ENCODE results near the gene SERPINC1.
"Not testable (repeated sequence)": the region's sequence is repeated elsewhere in the genome, so short reads cannot be mapped to it uniquely, and the experiment has no call there.

SERPINC1 gene

DNA sequence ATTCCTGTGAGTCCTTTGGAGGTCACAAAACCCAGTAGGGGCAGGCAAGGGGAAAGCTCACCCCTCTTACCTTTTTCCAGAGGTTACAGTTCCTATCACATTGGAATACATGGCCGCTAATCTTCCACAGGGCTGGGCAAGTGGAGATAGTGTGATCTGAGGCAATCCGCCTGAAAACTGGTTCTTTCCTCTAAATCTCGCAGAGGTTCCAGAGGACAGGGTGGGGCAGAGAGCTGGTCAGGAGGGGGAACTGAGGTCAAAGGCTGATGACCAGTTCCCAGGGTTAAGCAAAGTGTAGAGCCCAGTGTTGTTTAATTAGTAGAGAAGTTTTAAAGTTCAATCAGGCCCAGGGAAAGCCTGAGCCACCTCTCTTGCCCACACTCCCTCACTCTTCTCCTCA lies at the start of gene SERPINC1:
SERPINC1 (minus strand) TSS at position 179 of the 400 bp plus-strand sequence; CDS start at position 111, 68 bp downstream.
- Histone ChIP-seq H3K36me3 (ENCODE audit: insufficient read depth, insufficient read length, low read length) (no peaks in the 10 kb centered on the region), H3K9me3 (ENCODE audit: insufficient read depth, low read length) (no peaks in the 10 kb centered on the region), H3K4me3 (ENCODE audit: insufficient read length, low read depth) (no peak within 1 kb of the TSS), H3K9ac (ENCODE audit: insufficient read length, low read depth) (no peak within 1 kb of the TSS), H3K4me1 (ENCODE audit: insufficient read depth, insufficient read length) (peaks cover 4% of the 10 kb centered on the region), H3K27me3 (ENCODE audit: insufficient read depth, insufficient read length) (no peaks in the 10 kb centered on the region)
- no peak for DNase-seq (ENCODE audit: low read depth, low spot score)
- TF ChIP-seq YY1 (IDR thresholded peaks at IDR 0.05; ENCODE audit: insufficient read depth, insufficient read length) (no peak), ZNF274 (IDR thresholded peaks at IDR 0.05; ENCODE audit: low read depth, low read length) (no peak), SUZ12 (IDR thresholded peaks at IDR 0.05; ENCODE audit: extremely low read depth, insufficient read depth, insufficient read length) (no peak)

GRCh38 chr1:173965896-173966295 lies 48.8 kb upstream of the SERPINC1 start:
- DNase-seq (ENCODE audit: low read depth, low spot score); H3K27me3 ChIP-seq (ENCODE audit: insufficient read depth, insufficient read length); H3K9me3 ChIP-seq (ENCODE audit: insufficient read depth, low read length); H3K4me3 ChIP-seq (ENCODE audit: insufficient read length, low read depth); H3K9ac ChIP-seq (ENCODE audit: insufficient read length, low read depth); H3K4me1 ChIP-seq (ENCODE audit: insufficient read depth, insufficient read length): not testable (repeated sequence)
- H3K36me3 ChIP-seq (ENCODE audit: insufficient read depth, insufficient read length, low read length), result peaks cover 96% of the 10 kb centered on the region

- H3K4me1 ChIP-seq (ENCODE audit: insufficient read depth, insufficient read length), result no peaks in the 10 kb centered on the region
- H3K27me3 ChIP-seq (ENCODE audit: insufficient read depth, insufficient read length), result no peaks in the 10 kb centered on the region
- H3K9ac ChIP-seq (ENCODE audit: insufficient read length, low read depth), result no peak overlapping the region
- H3K4me3 ChIP-seq (ENCODE audit: insufficient read length, low read depth), result no peak overlapping the region
- no peak for DNase-seq (ENCODE audit: low read depth, low spot score)
- TF ChIP-seq SUZ12 (IDR thresholded peaks at IDR 0.05; ENCODE audit: extremely low read depth, insufficient read depth, insufficient read length) (no peak), YY1 (IDR thresholded peaks at IDR 0.05; ENCODE audit: insufficient read depth, insufficient read length) (no peak), ZNF274 (IDR thresholded peaks at IDR 0.05; ENCODE audit: low read depth, low read length) (no peak)
- no peaks in the 10 kb centered on the region for H3K9me3 ChIP-seq (ENCODE audit: insufficient read depth, low read length)
- peaks cover 95% of the 10 kb centered on the region for H3K36me3 ChIP-seq (ENCODE audit: insufficient read depth, insufficient read length, low read length)
Measured at GRCh38 chr1:173963477-173963876, 46.4 kb upstream of the SERPINC1 start.

DNA sequence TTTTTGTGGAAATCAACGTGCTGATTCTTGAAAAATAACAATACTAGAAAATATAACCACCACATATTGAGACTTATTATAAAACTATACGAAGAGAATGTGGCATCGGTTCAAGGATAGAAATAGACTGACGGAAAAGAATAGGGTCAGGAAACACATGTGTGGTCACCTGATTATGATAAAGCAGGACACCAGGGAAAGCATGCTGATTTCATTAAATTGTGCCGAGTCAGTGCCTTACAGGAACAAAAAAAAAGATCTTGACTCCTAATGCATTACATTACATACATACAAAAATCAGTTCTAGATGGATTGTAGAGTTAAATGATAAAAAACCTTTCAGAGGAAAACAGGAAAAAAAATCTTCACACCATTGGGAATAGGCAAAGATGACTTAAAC lies 43.5 kb upstream of the SERPINC1 start:
- no peak overlapping the region for H3K4me3 ChIP-seq (ENCODE audit: insufficient read length, low read depth)
- H3K27me3 ChIP-seq (ENCODE audit: insufficient read depth, insufficient read length), result no peaks in the 10 kb centered on the region
- no peak for TF ChIP-seq SUZ12 (IDR thresholded peaks at IDR 0.05; ENCODE audit: extremely low read depth, insufficient read depth, insufficient read length)
- no peak for TF ChIP-seq ZNF274 (IDR thresholded peaks at IDR 0.05; ENCODE audit: low read depth, low read length)
- TF ChIP-seq YY1 (IDR thresholded peaks at IDR 0.05; ENCODE audit: insufficient read depth, insufficient read length), result no peak
- DNase-seq (ENCODE audit: low read depth, low spot score), result no peak
- H3K9ac ChIP-seq (ENCODE audit: insufficient read length, low read depth), result no peak overlapping the region
- H3K9me3 ChIP-seq (ENCODE audit: insufficient read depth, low read length), result no peaks in the 10 kb centered on the region
- H3K36me3 ChIP-seq (ENCODE audit: insufficient read depth, insufficient read length, low read length), result peaks cover 88% of the 10 kb centered on the region
- H3K4me1 ChIP-seq (ENCODE audit: insufficient read depth, insufficient read length), result no peaks in the 10 kb centered on the region

GRCh38 chr1:173954179-173954578 lies 37.1 kb upstream of the SERPINC1 start:
- no peaks in the 10 kb centered on the region for H3K4me1 ChIP-seq (ENCODE audit: insufficient read depth, insufficient read length)
- H3K36me3 ChIP-seq (ENCODE audit: insufficient read depth, insufficient read length, low read length), result peaks cover 74% of the 10 kb centered on the region

GRCh38 chr1:173948594-173948993 lies 31.5 kb upstream of the SERPINC1 start:
- H3K9ac ChIP-seq (ENCODE audit: insufficient read length, low read depth), result no peak overlapping the region
- H3K4me3 ChIP-seq (ENCODE audit: insufficient read length, low read depth), result no peak overlapping the region
- no peaks in the 10 kb centered on the region for H3K4me1 ChIP-seq (ENCODE audit: insufficient read depth, insufficient read length)
- H3K27me3 ChIP-seq (ENCODE audit: insufficient read depth, insufficient read length), result no peaks in the 10 kb centered on the region
- H3K36me3 ChIP-seq (ENCODE audit: insufficient read depth, insufficient read length, low read length), result peaks cover 90% of the 10 kb centered on the region
- no peaks in the 10 kb centered on the region for H3K9me3 ChIP-seq (ENCODE audit: insufficient read depth, low read length)
- DNase-seq (ENCODE audit: low read depth, low spot score), result no peak
- no peak for TF ChIP-seq ZNF274 (IDR thresholded peaks at IDR 0.05; ENCODE audit: low read depth, low read length)
- TF ChIP-seq SUZ12 (IDR thresholded peaks at IDR 0.05; ENCODE audit: extremely low read depth, insufficient read depth, insufficient read length), result no peak
- TF ChIP-seq YY1 (IDR thresholded peaks at IDR 0.05; ENCODE audit: insufficient read depth, insufficient read length), result no peak

More at GRCh38 chr1:173954179-173954578, 37.1 kb upstream of the SERPINC1 start:
- H3K9me3 ChIP-seq (ENCODE audit: insufficient read depth, low read length), result no peaks in the 10 kb centered on the region
- no peak overlapping the region for H3K9ac ChIP-seq (ENCODE audit: insufficient read length, low read depth)
- no peak for DNase-seq (ENCODE audit: low read depth, low spot score)
- TF ChIP-seq ZNF274 (IDR thresholded peaks at IDR 0.05; ENCODE audit: low read depth, low read length), result no peak
- TF ChIP-seq YY1 (IDR thresholded peaks at IDR 0.05; ENCODE audit: insufficient read depth, insufficient read length), result no peak
- no peak for TF ChIP-seq SUZ12 (IDR thresholded peaks at IDR 0.05; ENCODE audit: extremely low read depth, insufficient read depth, insufficient read length)
- H3K4me3 ChIP-seq (ENCODE audit: insufficient read length, low read depth), result no peak overlapping the region
- H3K27me3 ChIP-seq (ENCODE audit: insufficient read depth, insufficient read length), result no peaks in the 10 kb centered on the region

DNA sequence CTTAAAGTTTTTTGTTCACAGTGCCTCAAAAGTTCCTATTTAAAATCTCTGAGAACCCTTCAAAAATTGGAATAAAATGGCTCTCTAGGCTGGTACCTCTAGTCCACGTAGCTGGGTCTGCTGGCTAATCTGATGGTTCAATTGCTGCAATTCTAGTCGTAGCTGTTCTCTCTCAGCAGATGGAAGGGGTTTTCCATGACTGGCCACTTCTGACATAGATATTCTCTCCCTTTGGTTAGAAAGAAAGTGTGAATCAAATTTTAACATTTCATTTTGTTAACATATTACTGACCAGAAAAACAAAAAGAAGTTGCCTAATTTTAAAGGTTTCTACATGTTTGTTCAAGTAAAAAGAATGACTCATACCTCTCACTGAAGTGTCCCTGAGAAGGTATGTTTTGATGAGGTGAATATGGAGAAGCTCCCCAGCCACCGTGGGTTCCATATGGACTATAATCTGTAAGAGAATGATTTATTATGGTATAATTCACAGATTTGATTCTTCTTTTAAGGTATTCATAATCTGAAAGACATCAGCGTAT lies 29.3 kb upstream of the SERPINC1 start:
- H3K27me3 ChIP-seq (ENCODE audit: insufficient read depth, insufficient read length), result no peaks in the 10 kb centered on the region
- no peak overlapping the region for H3K9ac ChIP-seq (ENCODE audit: insufficient read length, low read depth)
- H3K36me3 ChIP-seq (ENCODE audit: insufficient read depth, insufficient read length, low read length), result peaks cover 94% of the 10 kb centered on the region
- H3K4me3 ChIP-seq (ENCODE audit: insufficient read length, low read depth), result no peak overlapping the region
- no peak for TF ChIP-seq ZNF274 (IDR thresholded peaks at IDR 0.05; ENCODE audit: low read depth, low read length)
- no peak for TF ChIP-seq SUZ12 (IDR thresholded peaks at IDR 0.05; ENCODE audit: extremely low read depth, insufficient read depth, insufficient read length)
- TF ChIP-seq YY1 (IDR thresholded peaks at IDR 0.05; ENCODE audit: insufficient read depth, insufficient read length), result no peak
- H3K4me1 ChIP-seq (ENCODE audit: insufficient read depth, insufficient read length), result no peaks in the 10 kb centered on the region
- no peak for DNase-seq (ENCODE audit: low read depth, low spot score)
- H3K9me3 ChIP-seq (ENCODE audit: insufficient read depth, low read length), result no peaks in the 10 kb centered on the region
